HG02884 (cell line): ENCODE data around the gene DR1.

Experiments used
- ATAC-seq: cut with Tn5 transposase; IDR thresholded peaks from one replicate; pipeline ENCODE4 v1.9.1; 2021; ENCODE audit warnings: mild to moderate bottlenecking, moderate library complexity; ENCODE audit not compliant: unreplicated experiment

Gene DR1

DNA sequence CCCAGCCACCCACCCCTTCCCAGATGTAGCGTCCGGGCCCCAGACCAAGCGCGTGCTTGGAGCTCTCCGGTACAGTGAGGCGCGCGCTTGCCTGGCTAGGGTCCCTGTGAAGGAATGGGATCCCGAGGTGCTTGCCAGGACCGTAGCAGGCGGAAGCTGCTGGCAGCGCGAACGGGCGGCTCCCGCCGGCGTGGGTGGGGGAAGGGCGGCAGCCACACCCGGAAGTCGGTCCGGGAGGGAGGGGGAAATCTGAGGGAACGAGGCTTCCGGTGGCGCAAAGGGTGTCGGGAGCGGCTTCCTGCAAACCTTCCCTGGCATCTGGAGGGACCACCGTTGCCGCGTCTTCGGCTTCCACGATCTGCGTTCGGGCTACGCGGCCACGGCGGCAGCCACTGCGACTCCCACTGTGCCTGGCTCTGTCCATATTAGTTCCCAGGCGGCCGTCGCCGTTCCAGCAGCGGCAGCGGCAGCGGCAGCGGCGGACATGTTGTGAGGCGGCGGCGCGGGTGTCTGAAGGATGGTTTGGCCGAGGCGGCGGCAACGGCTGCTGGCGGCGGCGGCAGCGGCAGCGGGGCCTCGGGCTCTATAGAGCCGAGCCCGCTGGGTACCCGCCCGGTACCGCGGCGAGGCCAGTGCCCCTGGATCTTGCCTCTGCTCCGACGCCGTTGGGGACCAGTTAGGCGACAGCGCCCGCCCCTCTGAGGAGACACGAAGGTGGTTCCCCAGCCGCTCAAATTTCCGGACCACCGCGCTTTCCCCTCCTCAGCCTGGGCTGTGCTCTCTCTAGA is at the start of gene DR1:
Gene DR1, plus strand, starts transcription at position 275 of the 788 bp plus-strand sequence. CDS start 739 bp downstream, outside the sequence.
- peak; percentile 69 for ATAC-seq

DNA sequence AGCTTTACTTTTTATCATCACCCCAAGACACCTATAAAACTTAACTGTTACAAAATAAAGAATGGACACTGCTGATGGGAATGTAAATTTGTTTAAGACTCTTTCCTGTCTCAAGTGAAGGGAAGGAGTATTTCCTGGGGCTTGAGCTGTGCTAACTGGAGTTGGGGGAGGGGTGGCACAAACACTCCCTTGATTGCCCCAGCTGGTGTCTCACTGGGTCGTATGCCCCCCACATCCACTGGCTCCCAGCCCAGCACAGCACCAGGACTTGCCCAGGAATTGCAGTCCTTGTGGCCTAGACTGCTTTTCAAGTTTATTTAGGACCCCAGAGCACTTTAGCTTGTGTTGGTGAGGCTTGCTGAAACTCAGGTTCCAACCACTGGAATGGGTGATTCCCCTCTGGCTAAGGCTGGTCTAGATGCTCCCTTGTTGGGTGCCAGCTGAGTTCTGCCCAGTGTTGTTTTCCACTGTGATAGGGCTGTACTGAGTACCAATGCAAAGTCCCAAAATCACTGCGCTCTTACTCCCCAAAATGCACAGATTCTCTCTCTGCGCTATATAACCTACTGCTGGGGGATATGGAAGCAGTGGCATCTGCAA is 49.1 kb upstream of the DR1 start:
- ATAC-seq: no peak

DNA sequence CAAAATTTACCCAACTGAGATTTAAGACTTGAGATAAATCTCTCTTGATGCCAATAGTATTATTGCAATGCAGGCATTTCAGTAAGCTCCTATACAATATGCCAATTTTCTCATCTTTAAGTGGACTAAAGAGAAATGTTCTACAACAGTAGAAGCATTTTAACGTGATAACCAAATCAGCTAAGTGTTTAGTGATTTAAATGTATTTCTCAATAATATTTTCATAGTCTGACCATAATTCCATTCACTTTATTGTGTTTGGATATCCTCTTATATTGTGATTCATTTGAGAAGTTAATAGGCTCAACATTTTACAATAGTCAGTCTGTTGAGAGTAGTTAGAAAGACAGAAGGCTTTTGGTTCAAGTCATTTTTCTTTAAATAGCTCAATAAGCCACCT is 44.6 kb upstream of the DR1 start:
- no peak for ATAC-seq

DNA sequence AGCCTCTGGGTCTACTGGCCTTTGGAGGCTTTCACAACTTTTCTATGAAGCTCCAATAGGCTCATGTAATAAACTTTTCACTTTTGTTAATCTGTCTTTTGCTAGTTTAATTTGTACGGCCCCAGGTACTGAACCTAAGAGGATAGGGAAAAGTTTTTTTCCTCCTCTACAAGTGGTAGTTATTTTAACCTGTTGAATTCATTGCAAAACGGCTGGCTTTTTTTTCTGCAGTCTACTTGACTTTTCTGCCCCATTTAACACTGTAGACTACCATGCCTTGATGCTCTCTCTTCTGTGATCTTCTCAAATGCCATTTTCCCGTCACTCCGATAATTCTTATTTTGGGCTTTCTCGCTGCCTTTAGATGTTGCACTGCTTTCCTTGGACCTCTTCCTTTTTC is 43.6 kb upstream of the DR1 start:
- no peak for ATAC-seq

DNA sequence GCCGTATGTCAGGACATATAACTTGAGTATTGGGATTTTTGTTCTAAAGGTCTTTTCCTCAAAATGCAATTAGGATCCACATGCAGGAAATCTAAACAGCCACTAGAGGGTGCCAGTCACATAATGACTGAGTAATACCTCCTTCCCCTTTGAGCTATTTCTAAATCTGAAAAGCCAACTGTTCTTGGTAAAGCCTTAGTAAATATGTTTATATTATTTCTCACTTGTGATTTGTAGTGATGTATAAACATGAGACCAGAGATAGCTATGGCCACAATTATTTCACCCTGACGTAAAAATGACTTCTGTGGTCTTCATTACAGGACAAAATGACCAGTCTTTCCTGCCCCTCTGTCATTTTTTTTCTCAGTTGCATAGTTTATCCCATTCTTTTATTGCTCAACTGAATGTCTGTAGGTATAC is 41.0 kb upstream of the DR1 start:
- ATAC-seq: no peak

DNA sequence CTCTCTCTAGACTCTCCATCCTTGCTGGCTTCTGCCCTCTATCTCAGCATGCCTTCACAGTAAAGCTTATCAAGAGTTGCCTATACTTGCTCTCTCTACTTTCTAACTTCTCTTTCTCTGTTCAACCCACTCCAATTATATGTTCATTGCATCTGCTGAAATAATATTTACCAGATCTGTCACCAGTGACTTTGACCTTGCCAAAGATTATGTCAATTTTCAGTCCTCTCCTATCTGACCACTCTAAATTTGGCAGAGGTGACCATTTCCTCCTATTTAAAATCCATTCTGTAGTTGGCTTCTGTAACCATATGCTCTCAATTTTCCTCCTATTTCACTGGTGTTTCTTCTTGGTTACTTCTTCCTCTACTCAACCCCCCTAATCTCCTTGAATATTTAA is 38.8 kb upstream of the DR1 start:
- ATAC-seq: no peak

DNA sequence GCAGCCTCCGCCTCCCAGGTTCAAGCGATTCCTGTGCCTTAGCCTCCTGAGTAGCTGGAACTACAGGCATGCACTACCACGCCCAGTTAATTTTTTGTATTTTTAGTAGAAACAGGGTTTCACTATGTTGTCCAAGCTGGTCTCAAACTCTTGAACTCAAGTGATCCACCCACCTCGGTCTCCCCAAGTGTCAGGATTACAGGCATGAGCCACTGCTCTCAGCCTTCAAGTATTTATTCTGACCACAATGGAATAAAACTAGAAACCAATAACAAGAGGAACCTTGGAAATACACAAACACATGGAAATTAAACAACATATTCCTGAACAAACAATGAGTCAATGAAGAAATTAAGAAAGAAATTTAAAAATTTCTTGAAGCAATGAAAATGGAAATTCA is 32.7 kb upstream of the DR1 start:
- no peak for ATAC-seq

DNA sequence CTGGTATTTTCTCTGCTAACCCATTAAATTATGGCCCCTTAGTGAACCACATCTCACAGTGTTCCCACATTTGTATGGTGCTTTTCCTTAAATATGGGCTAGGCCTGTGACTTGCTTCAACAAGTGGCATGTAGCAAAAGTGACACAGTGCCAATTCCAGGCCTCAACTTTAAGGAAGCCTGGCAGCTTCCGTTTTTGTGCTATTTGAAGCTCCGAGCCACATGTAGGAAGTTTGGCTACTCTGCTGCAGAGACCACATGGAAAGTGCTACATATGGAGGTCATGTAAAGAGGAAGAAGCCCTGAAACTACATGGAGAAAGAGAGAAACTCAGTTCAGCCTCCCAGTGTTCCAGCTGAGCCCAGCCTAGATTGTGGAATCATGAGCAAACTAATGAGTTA is 28.5 kb upstream of the DR1 start:
- no peak for ATAC-seq

DNA sequence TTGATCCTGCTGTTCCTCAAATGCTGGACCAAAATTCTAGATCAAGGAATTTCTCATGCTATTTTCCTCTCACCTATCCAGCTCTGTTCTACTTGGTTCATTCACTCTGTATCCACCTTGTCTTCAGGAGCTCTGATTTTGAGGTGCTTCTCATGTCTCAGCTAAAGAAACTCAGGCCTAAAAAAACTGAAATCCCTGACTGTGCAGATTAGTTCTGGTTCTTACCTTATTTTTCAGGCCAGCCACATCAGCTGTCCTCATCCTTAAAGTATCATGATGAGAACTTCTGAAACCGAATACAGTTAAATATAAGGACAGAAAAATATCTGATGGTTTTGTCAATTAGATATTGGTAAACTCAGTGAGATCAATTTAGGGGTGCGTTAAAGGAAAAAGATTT is 27.8 kb upstream of the DR1 start:
- no peak for ATAC-seq

DNA sequence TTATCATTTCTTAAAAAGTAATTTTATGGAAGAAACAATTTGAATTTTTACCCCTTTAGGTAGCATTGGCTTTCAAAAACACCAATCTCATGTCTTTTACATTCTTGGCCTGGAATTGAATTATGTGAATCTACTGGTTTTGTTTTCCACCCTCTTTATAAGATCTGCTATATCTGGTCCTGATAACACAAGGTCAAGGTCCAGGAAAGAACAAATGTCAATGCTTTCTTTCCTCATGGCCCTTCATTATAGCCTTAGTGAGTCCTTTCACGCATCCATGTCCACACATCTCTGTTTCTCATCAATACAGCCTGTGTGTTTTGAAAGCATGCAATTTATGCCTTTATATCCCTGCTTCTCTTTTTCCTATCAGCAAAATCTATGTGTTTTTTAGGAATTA is 24.0 kb upstream of the DR1 start:
- no peak for ATAC-seq

DNA sequence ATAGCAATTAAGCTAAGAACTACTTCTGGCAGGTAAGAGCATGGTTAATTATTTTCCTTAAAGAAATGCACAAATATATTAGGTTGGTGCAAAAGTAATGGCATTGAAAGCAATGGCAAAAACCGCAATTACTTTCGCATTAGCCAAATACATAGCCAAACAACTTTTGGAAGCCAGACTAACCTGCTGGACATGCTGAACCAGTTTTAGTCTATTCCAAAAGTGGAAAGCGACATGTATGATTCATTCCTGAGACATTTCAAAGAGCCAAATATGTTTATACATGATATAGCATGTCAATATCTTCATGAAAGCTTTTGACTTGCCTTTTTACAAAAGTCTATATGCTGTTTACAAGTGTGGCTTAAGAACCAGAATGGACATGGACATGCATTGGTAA is 23.4 kb upstream of the DR1 start:
- no peak for ATAC-seq

DNA sequence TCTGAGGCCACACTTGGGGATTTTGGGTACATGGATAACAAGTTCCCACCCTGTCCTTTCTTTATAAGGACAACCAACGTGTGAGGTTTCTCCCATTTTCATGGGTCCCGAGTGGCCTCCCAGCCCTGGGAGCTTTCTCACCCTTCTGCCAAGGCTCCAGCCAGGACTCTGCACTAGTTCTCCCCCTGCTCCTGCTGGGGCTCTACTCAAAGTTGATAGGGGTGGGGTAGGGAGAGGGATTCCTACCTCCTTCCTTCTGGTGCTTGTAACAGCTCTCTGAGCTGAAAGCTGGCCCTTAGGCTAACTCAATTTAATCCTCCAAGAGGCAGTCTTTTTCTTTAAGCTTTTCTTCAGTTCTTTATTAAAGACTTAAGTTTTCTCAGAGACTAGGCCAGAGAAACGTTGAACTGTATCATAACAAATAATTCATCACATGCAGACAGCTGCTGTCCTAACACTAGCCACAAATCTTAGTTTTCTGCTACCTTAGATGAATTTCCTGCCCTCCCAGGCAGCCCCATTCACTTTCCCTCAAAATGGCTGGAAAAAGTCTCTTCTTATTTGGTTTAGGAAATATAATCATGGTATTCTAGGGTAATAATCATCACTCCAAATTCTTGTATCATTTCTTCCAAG is 22.4 kb upstream of the DR1 start:
- no peak for ATAC-seq

DNA sequence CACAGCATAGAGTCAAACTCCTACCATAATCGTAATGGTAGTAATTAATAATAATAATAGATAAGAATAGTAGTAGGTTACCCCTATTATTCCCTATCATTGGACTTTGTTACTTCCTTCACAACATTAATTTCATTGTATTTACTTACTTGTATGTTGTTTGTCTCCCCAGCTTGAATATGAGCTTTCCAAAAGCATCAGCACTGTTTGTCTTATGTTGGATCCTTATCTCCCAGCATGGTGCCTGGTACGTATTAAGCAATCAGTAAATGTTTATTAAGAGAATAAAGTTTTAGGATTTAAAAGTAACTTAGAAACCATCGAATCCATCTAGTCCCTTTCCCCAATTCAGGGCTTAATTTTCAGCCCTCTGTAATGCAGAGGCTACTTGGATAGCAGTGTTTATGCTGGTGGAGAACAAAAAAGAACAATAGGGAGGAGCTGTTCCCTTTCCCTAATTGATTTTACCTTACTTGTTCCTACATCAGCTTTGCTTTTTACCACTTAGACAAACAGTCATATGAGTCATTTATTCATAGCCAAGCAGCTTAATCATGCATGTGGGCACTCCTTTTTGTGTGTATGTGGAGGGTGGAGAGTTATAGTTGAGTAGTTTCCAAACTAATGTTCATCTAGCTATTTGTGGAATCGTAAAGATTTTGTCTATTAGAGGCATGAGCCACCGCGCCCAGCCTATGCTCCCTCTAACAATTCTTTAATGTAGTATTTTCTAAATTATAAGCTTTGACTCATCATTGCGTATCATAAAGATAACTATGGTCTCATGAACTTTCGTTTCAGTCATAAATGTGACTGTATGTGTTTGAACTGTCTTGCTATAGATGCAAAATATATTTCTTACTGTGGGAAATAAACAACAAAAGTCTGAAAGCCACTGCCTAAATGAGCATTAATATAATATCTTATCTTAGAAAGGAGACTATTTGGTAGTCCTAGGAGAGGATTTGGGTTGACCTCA is 20.9 kb upstream of the DR1 start:
- ATAC-seq: no peak

DNA sequence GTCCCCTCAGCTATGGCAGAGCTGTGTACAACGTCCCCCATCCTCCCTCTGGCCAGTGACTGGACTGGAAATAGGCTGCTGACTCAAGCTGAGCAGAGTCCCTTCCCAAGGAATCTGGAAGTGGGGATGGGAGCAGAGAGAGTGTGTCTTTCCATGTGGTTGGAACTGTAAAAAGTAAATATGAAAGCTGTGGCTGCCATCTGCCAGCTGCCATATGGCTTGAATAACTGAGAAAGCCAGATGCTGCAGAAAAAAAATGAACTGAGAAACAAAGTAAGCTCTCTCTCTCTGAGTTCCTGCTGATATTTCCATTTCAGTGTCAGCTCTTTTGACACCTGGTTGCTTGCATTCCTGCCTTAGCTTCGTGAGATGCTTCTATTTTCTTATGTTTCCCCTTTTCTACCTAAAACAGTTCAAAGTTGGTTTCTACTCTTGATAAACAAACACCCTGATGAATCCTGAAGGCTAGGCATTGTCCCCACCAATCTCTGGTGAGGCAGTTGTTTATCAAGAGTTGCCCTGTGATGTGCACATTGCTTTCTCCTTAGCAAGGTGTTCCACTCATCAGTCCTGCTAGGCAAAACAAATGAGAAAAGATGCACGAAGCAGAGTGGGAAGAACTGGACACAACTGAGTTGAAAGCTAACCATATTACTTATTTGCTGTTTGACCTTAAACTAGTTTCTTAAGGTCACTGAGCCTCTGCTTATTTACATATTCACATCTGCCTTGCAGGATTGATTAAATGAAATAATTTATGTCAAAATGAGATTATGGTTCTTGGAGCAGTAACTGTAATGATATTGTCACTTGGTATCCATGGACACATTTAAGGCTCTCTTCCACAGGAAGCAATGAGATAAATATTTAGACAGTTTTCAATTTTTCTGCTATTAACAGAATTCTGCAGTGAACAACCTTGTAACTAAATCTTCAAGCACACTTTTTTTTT is 16.6 kb upstream of the DR1 start:
- ATAC-seq: no peak

DNA sequence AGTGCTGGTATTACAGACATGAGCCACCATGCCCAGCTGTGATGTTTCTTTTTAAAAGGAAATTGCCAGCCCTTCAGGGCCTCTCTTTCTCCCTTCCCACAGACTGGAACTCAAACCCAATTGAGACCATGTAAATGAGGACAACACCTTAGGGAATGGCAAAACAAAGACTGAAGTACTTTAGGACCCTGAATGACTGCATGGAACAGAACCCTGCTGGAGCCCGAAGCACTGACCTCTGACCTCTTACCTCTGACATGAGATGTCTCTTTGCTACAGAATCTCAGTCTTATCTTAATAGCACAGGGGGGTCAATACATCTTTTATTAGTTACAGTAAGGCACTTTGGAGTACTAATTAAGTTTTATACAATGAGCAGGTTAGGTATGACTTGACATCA is 15.5 kb upstream of the DR1 start:
- ATAC-seq: no peak

DNA sequence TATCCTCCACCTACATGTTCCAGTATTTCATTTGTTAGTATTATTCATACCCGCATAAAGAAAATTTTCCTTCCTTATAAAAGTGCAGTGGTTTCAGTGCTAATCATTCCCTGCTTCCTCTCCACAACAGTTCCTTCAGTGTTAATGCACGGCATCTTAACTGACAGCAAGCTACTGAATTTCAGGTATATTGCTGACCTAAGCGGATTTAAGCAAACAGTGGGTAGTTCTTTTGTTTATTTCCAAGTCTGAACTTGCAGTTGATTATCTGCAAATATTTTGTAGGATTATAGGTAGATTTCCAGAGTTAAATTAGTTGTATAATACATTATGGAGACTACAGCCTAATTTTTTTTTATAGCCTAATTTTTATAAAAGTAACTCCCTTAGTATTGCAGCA is 15.1 kb upstream of the DR1 start:
- no peak for ATAC-seq

DNA sequence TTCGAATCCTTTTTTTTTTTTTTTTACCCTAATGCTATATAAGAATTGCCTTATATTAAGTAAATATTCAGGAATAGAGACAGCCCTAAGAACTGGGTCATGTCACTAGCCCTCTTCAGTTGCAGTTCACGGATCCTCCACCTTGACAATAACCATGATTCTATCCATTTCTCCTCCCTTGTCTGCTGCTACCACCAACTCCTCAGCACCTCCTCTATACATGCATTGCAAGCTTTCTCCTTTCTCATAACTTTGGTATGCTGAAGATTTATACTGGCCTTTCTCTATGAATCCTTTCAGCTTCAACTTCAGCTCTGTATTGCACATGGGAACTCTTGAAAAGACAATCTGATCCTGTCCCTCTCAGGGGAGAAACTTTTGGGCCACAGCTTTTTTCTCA is 14.3 kb upstream of the DR1 start:
- ATAC-seq: no peak

DNA sequence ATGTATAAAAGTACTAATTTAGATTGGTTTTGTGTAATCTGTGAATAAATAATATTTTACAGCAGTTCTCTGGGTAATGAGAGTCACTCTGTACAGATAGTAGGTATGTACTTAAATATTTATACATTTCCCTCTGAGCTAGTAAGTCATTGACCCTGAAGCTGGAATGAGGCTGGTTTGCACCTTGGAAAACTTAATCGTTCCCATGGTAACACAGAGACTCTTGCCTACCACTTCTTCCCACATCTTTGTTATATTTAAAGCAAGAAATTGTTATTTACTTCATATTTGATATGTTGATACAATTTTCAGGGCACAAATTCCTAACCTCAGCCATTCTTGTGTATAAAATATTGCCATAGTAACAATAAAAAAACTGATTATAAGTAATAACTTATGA is 13.3 kb upstream of the DR1 start:
- no peak for ATAC-seq

DNA sequence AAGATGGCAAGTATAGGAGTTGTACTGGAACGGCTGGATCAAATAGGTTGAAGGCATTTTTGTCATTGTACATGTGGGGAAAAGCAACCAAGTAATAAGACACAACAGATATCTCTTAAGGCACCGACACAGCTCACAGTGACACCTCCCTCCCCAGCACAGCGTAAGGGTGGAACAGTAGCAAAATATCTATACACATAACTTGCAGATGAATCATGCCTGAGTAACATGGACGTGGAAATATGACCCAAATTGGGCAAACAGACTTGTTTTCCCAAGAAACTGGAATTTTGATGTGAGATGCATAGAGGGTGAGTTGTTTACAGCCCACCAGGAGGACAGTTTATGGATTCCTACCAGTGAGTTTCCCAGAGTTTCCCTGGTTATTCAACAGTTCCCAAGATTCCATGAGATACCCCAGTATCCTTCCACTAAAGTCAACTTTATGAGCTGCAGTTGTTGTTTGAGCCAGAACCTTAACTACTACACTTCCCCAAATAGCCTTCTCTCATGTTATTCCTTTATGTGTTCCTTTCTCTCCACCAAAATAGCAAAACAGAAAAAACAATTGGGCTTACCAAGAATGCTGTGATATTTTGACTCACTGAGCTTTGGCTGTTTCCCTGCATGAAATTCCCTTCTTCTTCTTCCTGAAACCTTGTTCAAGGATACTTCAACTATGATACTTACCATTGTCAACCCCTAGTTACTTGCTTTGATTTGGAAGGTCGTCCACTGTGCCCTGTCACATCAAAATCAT is 7.1 kb upstream of the DR1 start:
- no peak for ATAC-seq
